ENCODE results near the gene CCDC8.

Gene CCDC8

GRCh38 chr19:46448601-46449000 is 35.2 kb upstream of the CCDC8 start:
- Histone ChIP-seq H3K9me3 (ENCODE audit: insufficient read depth, low read length, severe bottlenecking) (no peaks in the 10 kb centered on the region), H3K4me3 (ENCODE audit: low read depth in 1 of 2, low read length in 2 of 2) (no peak overlapping the region), H4K20me1 (ENCODE audit: insufficient read depth, low read length) (no peaks in the 10 kb centered on the region), H3K36me3 (ENCODE audit: insufficient read depth, low read length) (no peaks in the 10 kb centered on the region), H2AFZ (ENCODE audit: low read depth, low read length) (no peak overlapping the region), H3K27me3 (ENCODE audit: insufficient read depth, low read length, poor library complexity) (peaks cover 5% of the 10 kb centered on the region), H3K4me1 (ENCODE audit: insufficient read depth, low read length) (no peaks in the 10 kb centered on the region), H3K79me2 (ENCODE audit: insufficient read depth, low read length) (no peaks in the 10 kb centered on the region), H3K4me2 (ENCODE audit: insufficient read depth, low read length) (no peak overlapping the region), H3K9ac (ENCODE audit: low read depth, low read length) (no peak overlapping the region), H3K27ac (ENCODE audit: low read length) (no peak overlapping the region)
- no peak for DNase-seq
- no peak for ATAC-seq (ENCODE audit: insufficient read depth, low read depth)
- TF ChIP-seq, protein P1, sequence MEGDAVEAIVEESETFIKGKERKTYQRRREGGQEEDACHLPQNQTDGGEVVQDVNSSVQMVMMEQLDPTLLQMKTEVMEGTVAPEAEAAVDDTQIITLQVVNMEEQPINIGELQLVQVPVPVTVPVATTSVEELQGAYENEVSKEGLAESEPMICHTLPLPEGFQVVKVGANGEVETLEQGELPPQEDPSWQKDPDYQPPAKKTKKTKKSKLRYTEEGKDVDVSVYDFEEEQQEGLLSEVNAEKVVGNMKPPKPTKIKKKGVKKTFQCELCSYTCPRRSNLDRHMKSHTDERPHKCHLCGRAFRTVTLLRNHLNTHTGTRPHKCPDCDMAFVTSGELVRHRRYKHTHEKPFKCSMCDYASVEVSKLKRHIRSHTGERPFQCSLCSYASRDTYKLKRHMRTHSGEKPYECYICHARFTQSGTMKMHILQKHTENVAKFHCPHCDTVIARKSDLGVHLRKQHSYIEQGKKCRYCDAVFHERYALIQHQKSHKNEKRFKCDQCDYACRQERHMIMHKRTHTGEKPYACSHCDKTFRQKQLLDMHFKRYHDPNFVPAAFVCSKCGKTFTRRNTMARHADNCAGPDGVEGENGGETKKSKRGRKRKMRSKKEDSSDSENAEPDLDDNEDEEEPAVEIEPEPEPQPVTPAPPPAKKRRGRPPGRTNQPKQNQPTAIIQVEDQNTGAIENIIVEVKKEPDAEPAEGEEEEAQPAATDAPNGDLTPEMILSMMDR (IDR thresholded peaks at IDR 0.05; ENCODE audit: borderline replicate concordance, extremely low read depth, low read length, poor library complexity, severe bottlenecking), result no peak
- no peak for TF ChIP-seq EZH2 (IDR thresholded peaks at IDR 0.05; ENCODE audit: borderline replicate concordance, low read depth, low read length, severe bottlenecking)

- no peak overlapping the region for H3K9ac ChIP-seq (ENCODE audit: low read depth, low read length)
- no peaks in the 10 kb centered on the region for H4K20me1 ChIP-seq (ENCODE audit: insufficient read depth, low read length)
- ATAC-seq (ENCODE audit: insufficient read depth, low read depth) (no peak), DNase-seq (no peak)
- H3K4me1 ChIP-seq (ENCODE audit: insufficient read depth, low read length), result no peaks in the 10 kb centered on the region
- H3K36me3 ChIP-seq (ENCODE audit: insufficient read depth, low read length), result no peaks in the 10 kb centered on the region
- H3K27me3 ChIP-seq (ENCODE audit: insufficient read depth, low read length, poor library complexity), result peaks cover 5% of the 10 kb centered on the region
- H3K4me3 ChIP-seq (ENCODE audit: low read depth in 1 of 2, low read length in 2 of 2), result no peak overlapping the region
- no peak overlapping the region for H2AFZ ChIP-seq (ENCODE audit: low read depth, low read length)
- no peak overlapping the region for H3K27ac ChIP-seq (ENCODE audit: low read length)
- no peaks in the 10 kb centered on the region for H3K79me2 ChIP-seq (ENCODE audit: insufficient read depth, low read length)
- TF ChIP-seq, protein P1 (IDR thresholded peaks at IDR 0.05; ENCODE audit: borderline replicate concordance, extremely low read depth, low read length, poor library complexity, severe bottlenecking), result no peak
- TF ChIP-seq EZH2 (IDR thresholded peaks at IDR 0.05; ENCODE audit: borderline replicate concordance, low read depth, low read length, severe bottlenecking), result no peak
- no peak overlapping the region for H3K4me2 ChIP-seq (ENCODE audit: insufficient read depth, low read length)
- H3K9me3 ChIP-seq (ENCODE audit: insufficient read depth, low read length, severe bottlenecking), result no peaks in the 10 kb centered on the region
These were observed 34.5 kb upstream of the CCDC8 start for GRCh38 chr19:46447824-46448223.

DNA sequence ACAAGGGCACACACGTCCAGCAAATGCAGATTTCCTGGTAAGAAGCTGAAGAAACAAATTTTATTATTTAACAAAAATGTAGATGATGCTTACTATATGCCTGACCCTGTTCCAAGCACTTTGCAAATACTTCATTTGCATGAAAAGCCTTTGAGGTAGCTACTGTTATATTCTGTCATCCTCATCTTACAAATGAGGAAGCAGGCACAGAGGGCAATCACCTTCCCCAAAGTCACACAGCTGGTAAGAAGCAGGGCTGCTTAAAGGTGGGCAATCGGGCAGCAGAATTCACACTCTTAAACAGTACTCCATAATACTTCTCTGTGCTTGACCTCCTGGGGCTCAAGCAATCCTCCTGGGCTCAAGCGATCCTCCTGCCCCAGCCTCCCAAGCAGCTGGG is 33.6 kb upstream of the CCDC8 start:
- H3K27me3 ChIP-seq (ENCODE audit: insufficient read depth, low read length, poor library complexity), result no peaks in the 10 kb centered on the region
- no peak for ATAC-seq (ENCODE audit: insufficient read depth, low read depth)

More for the DNA sequence above, 33.6 kb upstream of the CCDC8 start:
- no peak overlapping the region for H3K27ac ChIP-seq (ENCODE audit: low read length)
- no peaks in the 10 kb centered on the region for H3K4me1 ChIP-seq (ENCODE audit: insufficient read depth, low read length)
- no peak overlapping the region for H3K9ac ChIP-seq (ENCODE audit: low read depth, low read length)
- H3K79me2 ChIP-seq (ENCODE audit: insufficient read depth, low read length), result no peaks in the 10 kb centered on the region
- H3K36me3 ChIP-seq (ENCODE audit: insufficient read depth, low read length), result no peaks in the 10 kb centered on the region
- H3K4me3 ChIP-seq (ENCODE audit: low read depth in 1 of 2, low read length in 2 of 2), result no peak overlapping the region
- no peaks in the 10 kb centered on the region for H3K9me3 ChIP-seq (ENCODE audit: insufficient read depth, low read length, severe bottlenecking)
- TF ChIP-seq, protein P1 (IDR thresholded peaks at IDR 0.05; ENCODE audit: borderline replicate concordance, extremely low read depth, low read length, poor library complexity, severe bottlenecking), result no peak
- no peak for TF ChIP-seq EZH2 (IDR thresholded peaks at IDR 0.05; ENCODE audit: borderline replicate concordance, low read depth, low read length, severe bottlenecking)
- H4K20me1 ChIP-seq (ENCODE audit: insufficient read depth, low read length), result no peaks in the 10 kb centered on the region
- no peak overlapping the region for H2AFZ ChIP-seq (ENCODE audit: low read depth, low read length)
- DNase-seq, result no peak
- H3K4me2 ChIP-seq (ENCODE audit: insufficient read depth, low read length), result no peak overlapping the region

Measured in DND-41 (cell line).